DOHH2 (cell line): ENCODE measurements around the gene BLOC1S1.

ENCODE experiments used
- CTCF ChIP-seq: fragments of 200-600 bp; sonication (generic); IDR thresholded peaks from one replicate; pipeline ENCODE4 v1.5.1; 2014; ENCODE audit warnings: antibody characterized with exemption, mild to moderate bottlenecking, low read depth, low read length; ENCODE audit not compliant: poor library complexity, severe bottlenecking
- EZH2phosphoT487 ChIP-seq: fragments of 200-600 bp; sonication (generic); IDR thresholded peaks from 2 replicates; pipeline ENCODE4 v1.6.1; 2017; ENCODE audit warnings: borderline replicate concordance, mild to moderate bottlenecking, antibody characterized with exemption, low read length, moderate library complexity, mixed read lengths

GRCh38 chr12:55682087-55682796 lies 33.6 kb upstream of the BLOC1S1 start:
- TF ChIP-seq CTCF: no peak
- TF ChIP-seq EZH2phosphoT487: no peak
